ENCODE results near the gene RASA3.
"Not testable (repeated sequence)": the region's sequence is repeated elsewhere in the genome, so short reads cannot be mapped to it uniquely, and the experiment has no call there.

The RASA3 gene, protein sequence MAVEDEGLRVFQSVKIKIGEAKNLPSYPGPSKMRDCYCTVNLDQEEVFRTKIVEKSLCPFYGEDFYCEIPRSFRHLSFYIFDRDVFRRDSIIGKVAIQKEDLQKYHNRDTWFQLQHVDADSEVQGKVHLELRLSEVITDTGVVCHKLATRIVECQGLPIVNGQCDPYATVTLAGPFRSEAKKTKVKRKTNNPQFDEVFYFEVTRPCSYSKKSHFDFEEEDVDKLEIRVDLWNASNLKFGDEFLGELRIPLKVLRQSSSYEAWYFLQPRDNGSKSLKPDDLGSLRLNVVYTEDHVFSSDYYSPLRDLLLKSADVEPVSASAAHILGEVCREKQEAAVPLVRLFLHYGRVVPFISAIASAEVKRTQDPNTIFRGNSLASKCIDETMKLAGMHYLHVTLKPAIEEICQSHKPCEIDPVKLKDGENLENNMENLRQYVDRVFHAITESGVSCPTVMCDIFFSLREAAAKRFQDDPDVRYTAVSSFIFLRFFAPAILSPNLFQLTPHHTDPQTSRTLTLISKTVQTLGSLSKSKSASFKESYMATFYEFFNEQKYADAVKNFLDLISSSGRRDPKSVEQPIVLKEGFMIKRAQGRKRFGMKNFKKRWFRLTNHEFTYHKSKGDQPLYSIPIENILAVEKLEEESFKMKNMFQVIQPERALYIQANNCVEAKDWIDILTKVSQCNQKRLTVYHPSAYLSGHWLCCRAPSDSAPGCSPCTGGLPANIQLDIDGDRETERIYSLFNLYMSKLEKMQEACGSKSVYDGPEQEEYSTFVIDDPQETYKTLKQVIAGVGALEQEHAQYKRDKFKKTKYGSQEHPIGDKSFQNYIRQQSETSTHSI

DNA sequence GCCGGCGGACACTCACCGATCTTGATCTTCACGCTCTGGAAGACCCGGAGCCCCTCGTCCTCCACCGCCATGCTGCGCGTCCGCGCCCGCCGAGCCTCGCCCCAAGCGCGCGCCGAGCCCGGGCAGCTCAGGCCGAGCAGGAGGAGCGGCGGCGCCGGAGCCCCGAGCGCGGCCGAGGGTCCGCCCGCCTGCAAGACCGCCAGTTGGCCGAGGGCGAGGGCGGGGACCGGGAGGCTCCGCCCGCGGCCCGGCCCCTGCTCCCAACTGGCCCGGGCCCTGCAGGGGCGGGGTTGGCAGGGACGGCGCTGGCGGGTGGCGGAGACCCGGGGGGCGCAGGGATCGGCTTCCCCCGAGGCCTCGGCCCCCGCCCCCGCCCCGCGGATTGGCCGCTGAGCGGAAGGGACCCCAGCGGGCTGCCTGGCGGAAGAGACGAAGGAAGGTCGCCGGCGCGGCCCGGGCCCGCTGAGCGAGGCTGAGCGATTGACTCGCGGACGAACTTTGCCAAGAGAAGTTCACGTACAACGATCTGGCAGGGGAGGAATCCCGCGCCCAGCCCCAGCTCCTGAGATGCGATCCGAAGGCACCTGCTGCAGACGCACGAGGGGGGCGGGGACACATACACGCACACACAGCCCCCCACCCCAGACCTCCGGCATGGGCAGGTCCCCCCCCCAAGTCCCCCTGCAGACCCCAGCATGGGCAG, at the start of gene RASA3:
TSS of gene RASA3 (minus strand) at position 205 of the 703 bp plus-strand sequence. CDS start at position 71, 134 bp downstream.
- peak; percentile 76 for DNase-seq
- in situ Hi-C loops (cut with MboI; ENCODE audit: low pct_unique_long_range_greater_than_20kb, low sequenced_read_pairs): no loop called here

DNA sequence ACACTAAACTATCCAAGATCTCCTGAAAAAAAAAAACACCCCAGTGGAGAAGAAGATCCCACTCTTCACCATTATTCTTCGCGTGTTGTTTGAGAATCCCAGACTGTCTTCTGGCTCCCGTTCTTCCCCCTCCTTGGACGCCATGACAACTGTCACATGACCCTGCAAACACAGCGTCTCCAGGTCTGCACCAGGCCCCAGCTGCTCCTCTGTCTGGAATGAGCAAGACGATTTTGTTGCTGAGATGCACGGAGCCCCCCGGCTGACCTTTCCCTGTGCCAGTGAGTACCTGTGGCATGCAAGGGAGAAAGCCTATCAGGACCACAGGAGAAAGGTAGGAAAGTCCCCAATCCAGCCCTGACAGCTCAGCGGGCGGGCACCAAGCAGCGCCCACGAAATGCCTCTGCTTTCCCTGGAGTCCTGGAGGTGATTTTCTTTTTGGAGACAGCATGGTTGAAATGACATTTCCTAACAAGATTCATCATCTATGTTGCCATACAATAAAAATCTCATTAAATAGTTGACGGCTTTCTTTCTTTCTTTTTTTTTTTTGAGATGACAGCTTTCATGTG, 46.8 kb upstream of the RASA3 start, which contains the start of gene CFAP97D2:
TSS of gene CFAP97D2 (plus strand) at position 171 of the 572 bp plus-strand sequence. CDS start at position 245, 74 bp downstream.
- in situ Hi-C loops (cut with MboI; ENCODE audit: low pct_unique_long_range_greater_than_20kb, low sequenced_read_pairs): no loop called here
- no peak for DNase-seq

DNA sequence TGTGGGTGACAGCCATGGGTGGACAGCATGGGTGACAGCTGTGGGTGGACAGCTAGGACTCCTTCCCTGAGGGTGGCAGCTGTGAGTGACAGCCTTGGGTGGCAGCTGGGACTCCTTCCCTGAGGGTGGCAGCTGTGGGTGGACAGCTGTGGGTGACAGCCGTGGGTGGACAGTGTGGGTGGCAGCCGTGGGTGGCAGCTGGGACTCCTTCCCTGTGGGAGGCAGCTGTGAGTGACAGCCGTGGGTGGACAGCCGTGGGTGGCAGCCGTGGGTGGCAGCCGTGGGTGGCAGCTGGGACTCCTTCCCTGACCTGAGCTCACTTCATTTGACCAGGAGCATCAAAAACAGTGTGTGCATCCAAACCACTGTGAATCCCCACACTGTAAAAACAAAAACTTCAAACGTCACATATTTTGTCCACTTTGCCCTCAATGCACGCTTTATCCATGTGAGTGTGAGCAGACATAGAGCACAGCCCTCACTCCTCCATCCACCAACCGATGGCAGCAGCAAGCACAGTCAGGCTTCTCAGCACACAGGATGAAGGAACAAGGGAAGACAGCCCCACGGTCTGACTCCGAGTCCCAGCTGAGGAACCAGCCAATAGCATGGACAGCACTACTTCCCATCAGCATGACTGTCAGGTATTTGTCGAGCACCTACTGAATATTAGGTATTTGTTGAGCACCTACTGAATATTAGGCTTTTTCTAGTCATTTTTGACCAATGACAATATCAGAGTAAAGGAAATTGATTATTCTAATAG, 45.0 kb upstream of the RASA3 start:
- no peak for DNase-seq
- in situ Hi-C loops (cut with MboI; ENCODE audit: low pct_unique_long_range_greater_than_20kb, low sequenced_read_pairs): no loop called here

DNA sequence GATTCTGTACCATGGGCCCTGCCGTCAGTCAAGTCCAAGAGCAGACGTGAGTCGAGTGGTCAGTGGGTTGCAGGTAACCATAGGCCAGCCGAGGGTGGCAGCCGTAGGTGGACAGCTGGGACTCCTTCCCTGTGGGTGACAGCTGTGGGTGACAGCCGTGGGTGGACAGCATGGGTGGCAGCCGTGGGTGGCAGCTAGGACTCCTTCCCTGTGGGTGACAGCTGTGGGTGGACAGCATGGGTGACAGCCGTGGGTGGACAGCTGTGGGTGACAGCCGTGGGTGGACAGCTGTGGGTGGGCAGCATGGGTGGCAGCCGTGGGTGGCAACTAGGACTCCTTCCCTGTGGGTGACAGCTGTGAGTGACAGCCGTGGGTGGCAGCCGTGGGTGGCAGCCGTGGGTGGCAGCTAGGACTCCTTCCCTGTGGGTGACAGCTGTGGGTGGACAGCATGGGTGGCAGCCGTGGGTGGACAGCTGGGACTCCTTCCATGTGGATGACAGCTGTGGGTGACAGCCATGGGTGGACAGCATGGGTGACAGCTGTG, 44.0 kb upstream of the RASA3 start:
- in situ Hi-C loops (cut with MboI; ENCODE audit: low pct_unique_long_range_greater_than_20kb, low sequenced_read_pairs); DNase-seq: not testable (repeated sequence)

DNA sequence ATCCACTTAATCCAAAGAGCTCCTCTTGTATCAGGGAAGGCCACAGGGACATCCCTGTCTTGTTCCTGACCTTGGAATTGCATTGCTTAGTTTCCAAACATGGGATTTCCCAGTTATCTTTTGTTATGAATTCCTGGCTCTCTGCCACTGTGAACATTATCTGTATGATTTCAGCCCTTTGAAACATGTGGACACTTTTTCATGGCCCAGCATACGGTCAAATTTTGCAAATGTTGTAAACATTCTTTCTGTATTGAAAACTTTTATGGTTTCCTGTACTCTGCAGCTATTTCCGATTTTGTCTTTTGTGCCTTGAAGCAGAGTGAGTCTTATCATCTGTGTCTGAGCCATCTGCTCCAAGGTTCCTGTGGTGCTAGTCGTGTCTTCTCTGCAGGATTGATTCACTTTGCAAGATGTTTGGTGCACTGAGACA, 42.1 kb upstream of the RASA3 start:
- peak; percentile 72 for DNase-seq
- in situ Hi-C loops (cut with MboI; ENCODE audit: low pct_unique_long_range_greater_than_20kb, low sequenced_read_pairs): no loop called here

DNA sequence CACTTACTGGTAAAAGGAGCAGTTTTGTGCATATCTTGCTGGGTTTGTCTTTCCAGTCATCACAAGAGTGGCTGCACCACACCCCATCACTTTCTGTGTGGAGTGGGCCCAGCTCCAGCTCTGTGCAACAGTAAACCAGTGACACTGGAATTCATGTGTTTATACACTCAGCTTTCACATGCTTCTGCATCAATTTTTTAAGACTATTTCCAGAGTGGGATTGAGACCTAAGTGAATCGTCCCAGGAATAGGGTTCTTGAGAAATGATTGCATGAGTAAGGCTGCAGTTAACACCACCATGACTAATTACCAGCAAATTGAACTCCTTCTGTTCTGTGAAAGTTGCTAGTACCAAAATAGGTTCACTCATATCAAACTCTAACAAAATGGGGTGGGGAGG, 41.3 kb upstream of the RASA3 start:
- no peak for DNase-seq
- in situ Hi-C loops (cut with MboI; ENCODE audit: low pct_unique_long_range_greater_than_20kb, low sequenced_read_pairs): no loop called here

DNA sequence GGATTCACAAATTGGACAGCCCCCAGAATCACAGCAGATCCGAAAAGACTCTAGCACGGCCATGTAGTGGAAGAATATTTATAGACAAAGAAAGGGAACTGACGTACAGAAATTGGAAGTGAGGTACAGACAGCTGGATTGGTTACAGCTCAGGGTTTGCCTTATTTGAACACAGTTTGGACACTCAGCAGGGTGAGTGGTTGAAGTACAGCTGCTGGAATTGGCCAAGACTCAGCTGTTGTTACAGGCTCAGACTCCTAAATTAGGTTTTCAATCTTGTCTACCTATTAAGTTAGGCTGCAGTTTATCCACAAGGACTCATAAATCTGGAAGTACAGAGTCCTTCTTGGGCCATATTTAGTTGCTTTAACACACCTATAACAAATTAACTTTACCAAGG, 40.8 kb upstream of the RASA3 start:
- DNase-seq: no peak
- in situ Hi-C loops (cut with MboI; ENCODE audit: low pct_unique_long_range_greater_than_20kb, low sequenced_read_pairs): no loop called here

DNA sequence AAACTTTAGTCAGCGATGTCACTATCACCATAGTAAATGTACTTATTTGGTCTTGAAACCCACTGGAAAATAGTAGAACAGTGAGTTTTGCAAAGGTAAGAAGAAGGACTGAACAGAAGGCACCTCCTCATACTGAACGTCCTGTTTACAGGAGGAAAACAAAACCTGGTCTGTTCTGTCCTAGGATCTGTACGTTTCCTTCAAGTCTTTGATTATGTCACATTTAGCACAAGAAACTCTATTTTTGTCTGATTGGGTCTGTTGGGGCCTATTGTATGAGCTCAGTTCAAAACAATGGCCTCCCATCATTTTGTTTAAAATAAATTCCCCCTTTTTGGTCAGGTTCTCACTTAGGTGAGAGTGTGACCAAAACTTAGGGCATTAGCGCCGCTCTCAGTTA, 35.5 kb upstream of the RASA3 start:
- no peak for DNase-seq
- in situ Hi-C loops (cut with MboI; ENCODE audit: low pct_unique_long_range_greater_than_20kb, low sequenced_read_pairs): no loop called here

DNA sequence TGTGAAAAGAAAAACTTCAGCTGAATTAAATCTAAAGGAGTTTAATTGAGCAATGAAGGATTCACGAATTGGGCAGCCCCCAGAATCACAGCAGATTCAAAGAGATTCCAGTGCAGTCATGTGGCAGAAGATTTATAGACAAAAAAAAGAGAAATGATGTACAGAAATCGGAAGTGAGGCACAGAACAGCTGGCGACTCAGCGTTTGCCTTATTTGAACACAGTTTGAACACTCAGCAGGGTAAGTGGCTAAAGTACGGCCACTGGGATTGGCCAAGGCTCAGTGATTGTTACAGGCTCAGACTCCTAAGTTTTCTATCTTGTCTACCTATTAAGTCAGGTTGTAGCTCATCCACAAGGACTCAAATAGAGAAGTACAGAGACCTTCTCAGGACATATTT, 35.0 kb upstream of the RASA3 start:
- in situ Hi-C loops (cut with MboI; ENCODE audit: low pct_unique_long_range_greater_than_20kb, low sequenced_read_pairs): no loop called here
- DNase-seq: peak; percentile 63

DNA sequence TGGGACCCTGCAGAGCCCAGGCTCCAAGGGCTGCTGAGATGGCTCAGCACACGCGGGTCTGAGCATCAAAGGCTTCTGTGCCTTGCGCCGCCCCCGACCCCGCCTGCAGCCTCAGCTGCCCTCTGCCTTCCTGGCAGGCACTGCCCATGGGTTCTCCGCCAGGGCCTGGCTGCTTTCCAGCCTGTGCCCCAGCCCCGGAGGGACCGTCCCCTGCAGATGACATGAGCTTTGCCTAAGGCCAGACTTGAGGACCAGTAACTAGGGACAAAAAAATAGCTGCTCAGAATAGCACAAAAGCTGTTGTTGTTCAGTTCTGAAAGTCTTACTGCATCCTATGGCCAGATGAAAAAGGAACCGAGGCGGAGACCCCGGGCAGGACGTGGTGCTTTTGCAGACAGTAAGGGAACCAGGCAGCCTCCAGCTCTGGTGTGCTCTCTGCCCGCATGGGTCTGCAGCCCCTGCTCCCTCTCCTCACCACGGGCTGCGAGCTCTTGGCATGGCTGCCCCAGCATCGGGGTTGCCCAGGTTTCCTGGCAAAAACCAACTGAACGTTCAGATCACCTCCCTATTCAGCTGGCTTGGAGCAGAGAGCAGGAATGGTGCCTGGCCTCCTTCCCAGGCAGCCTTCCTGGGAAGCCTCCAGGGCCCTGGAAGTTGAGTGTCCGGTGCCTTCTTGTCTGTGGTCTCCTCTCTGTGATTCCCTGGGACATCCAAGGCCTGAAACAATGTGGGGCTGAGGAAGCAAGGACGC, 34.1 kb upstream of the RASA3 start:
- in situ Hi-C loops (cut with MboI; ENCODE audit: low pct_unique_long_range_greater_than_20kb, low sequenced_read_pairs): no loop called here
- DNase-seq: no peak

DNA sequence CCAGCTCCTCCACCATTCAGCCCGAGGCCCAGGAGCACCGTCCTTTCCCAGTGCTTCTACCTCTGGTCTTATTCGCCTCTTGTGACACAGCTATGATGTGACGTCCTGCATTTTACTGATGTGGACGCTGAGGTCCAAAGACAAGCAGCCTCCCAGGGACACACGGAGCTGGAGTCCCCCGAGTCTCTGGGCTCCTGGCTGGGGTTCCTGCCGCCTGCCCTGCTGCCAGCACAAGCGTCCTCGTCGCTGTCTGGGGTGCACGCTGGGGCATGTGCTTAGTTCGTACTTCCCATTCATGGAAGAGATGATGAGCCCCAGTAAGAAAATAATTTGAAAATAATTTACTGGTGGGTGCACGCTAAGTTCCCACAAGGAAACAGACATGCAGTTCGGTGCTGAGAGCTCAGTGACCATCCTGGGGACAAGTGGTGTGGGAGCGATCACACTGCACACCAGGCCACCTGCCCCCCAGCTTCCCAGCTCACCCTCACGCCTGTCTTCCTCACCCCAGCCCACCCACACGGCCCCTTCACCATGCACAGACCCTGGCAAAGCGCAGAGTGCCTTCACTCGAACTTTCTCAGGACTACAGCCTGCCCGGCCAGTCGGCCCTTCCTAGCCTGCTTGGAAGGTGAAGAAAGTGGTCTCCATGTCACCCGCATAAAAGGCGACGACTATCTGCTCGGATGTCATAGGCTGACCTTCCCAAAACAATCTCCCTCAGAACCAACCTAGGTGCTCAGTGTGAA, 32.4 kb upstream of the RASA3 start:
- no peak for DNase-seq
- in situ Hi-C loops (cut with MboI; ENCODE audit: low pct_unique_long_range_greater_than_20kb, low sequenced_read_pairs): no loop called here

DNA sequence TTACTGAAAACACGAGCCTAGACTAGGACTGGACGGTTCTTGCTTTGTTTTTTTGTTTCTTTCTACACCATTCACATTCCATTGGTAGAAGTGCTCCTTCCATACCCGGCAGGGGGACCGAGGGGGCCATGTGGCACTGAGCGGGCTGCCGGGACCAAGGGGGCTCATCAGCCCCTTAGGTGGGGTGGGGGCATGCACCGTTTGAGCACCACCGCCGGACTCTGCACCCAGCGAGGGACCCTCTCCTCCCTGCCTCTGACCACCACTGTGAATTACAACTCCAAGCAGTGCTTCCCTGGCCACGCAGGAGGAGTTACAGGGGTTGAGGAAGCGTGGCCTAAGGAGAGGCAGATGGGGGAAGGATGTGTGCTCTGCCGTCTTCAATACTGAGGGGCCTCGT, 31.6 kb upstream of the RASA3 start:
- in situ Hi-C loops (cut with MboI; ENCODE audit: low pct_unique_long_range_greater_than_20kb, low sequenced_read_pairs): no loop called here
- DNase-seq: no peak

DNA sequence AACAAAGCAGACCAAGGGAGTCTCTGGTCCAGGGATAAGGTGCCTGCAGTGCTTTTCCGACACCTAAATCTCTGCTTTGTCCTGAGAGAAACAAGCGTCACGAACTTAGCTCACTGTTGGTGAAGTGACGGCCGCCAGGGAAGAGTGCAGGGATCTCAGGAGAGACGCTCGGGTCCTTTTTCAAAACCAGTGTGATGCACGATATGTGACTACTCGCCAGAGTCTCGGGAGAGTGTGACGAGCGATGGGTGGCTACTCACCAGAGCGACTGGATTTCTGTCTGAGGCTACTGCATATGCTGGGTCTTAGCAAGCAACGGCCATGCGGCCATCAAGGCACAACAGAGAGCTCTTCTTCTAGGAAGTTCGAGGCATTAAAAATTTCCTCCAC, 30.1 kb upstream of the RASA3 start:
- DNase-seq: no peak
- in situ Hi-C loops (cut with MboI; ENCODE audit: low pct_unique_long_range_greater_than_20kb, low sequenced_read_pairs): no loop called here

DNA sequence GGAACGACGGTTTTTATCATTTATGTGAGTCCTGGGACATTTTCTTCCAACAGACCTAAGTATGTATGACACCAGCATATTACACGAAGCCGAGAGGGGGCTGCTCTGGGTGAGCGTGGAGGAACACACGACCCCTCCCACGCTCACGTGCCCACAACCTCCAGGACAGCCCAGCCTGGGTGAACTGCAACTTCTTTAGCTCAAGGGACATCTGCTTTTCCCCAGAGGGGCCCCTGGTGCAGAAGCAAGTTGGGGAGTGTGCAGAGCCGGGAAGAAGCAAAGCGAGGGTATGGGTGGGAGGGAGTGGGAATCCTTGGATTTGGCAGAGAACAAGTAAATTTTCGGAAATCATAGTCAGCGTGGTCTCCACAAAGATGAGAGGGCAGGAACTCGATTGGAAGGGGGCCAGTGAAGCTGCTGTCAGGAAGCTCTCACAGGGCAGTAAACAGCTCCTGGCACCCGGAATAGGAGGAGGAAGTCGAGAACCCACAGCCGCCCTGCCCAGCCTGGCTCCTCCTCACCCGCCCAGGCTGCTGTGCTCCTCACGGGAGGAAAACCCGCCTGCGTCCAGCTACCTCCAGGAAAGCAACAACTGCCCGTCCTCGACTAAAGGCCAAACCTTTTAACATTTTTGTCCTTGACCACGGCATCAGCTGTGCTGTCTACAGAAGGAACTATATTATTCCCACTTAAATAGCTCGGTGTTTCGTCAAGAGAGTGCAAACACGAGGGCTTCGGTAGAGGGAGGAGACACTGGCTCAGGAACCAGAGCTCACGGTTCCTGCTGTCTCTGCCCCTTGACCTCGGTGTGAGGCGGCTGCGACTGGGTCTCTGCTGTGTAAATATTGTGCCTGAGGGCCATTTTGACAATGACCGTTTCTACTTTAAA, 29.5 kb upstream of the RASA3 start:
- DNase-seq: peak; percentile 86
- in situ Hi-C loops (cut with MboI; ENCODE audit: low pct_unique_long_range_greater_than_20kb, low sequenced_read_pairs): no loop called here

DNA sequence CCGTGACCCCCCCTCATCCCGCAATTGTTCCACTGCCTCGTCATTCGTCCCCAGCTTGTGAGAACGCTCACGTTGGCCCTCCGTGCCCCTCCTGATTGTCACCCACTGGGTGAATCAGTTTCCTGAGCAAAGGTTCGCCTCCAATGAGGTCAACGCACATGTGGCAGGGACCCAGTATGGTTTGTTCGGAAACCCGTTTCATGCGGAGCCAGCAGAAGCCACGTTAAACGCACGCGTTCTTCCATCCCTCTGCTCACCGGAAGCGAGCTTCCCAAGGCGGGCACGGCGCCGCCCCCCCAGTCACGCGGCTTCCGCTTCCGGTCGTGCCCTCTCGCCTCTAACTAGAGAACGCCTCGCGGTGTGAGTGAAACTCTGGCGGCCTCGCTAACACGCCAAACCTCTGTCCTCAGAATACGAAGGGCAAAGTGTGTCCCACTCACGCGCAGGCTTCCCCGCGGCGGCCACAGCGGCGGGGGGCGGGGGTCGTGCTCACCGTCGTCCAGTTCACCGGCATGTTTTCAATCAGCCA, 28.7 kb upstream of the RASA3 start:
- DNase-seq: no peak
- in situ Hi-C loops (cut with MboI; ENCODE audit: low pct_unique_long_range_greater_than_20kb, low sequenced_read_pairs): no loop called here
